ENCODE data around the gene DLG2.

DLG2 gene

DNA sequence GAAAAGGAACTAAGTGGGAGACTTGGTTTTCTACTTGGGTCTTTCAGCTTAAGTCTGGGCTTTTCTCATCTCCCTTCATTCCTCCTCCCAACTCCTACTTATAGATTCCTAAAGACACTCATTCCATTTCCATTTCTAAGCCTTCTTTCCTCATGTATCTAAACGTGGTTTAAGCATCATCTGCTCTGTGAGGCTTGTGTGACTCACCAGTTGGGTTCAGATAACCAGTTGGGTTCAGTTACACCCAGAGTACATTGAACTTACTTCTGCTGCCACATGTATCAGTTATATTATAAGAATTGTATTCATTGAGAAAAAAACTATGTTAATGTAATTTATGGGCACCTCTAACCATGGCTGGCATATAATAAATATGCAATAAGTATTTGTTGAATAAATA is 1509.8 kb downstream of the DLG2 start:
- peak; percentile 49 for DNase-seq (ENCODE audit: low read depth)

DNA sequence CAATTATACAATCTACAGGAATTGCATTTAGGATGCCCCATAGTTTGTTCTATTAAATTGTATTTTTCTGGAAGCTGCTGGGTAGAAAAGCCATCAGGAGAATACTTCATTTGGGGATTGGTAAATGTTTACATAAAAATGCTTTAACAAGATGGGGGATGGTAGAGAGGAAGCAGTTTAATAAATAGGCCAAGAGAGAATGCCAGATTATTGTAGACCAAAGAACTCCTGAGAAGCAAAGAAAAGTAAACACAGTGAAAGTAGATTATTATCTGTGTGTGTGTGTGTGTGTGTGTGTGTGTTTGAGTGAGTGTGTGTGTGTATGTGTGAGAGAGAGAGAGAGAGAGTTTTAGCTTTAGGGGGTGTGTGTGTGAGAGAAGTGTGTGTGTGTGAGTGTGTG is 1520.6 kb downstream of the DLG2 start:
- no peak for DNase-seq (ENCODE audit: low read depth)

DNA sequence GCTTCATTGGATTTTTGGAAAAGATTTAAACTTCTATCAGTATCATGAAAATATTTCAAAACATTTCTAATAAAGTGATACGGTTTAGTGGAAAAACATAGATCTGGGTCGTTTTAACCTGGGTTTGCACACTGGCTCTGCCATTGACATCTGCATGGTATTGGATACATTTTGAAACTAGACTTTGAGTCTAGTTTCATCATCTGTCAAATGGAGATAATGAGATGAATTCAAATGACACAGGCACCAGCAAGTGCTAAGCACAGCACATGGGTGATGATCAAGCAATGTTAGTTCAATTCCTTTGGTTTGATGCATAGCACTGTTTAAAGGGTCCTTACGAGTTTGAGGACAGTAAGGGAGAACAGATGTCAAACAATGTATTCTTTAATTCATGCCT is 1522.0 kb downstream of the DLG2 start:
- no peak for DNase-seq (ENCODE audit: low read depth)

DNA sequence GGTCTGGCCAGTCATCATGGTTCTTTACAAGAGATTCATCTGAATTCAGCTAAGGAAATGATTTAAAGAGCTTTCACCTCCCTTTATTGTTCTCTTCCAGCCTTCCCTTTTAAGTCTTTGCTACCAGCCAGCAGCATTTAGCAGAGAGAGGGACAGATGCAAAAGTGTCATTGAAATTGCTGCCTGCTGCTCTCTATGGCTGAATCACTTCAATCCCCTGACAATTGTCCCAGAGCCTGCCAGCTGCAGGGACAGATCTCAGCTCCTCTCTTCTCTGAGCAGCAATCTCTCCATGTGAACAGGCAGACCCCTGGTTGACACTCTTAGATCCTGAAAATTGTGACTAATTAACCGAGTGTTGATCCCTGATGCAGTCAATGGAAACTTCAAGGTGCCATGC is 1524.0 kb downstream of the DLG2 start:
- DNase-seq (ENCODE audit: low read depth), result no peak

DNA sequence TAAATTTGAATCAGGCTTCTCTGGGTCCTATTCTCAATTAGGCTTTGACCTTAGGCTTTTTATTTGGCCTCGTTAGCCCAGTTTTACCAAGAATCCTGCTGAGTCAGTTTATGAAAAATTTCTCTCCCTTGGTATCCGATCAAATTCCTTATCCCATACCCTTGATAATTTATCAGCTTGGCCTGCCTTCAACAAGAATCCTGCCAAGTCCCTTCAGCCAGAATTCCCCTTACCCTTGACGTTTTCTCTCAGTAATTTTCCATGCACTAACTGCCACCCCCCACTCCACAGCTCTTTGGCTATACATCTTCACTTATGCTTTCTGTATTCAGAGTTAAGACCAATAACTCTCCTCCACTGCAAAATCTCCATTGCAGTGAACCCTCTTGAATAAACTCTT is 1530.0 kb downstream of the DLG2 start:
- DNase-seq (ENCODE audit: low read depth), result no peak

DNA sequence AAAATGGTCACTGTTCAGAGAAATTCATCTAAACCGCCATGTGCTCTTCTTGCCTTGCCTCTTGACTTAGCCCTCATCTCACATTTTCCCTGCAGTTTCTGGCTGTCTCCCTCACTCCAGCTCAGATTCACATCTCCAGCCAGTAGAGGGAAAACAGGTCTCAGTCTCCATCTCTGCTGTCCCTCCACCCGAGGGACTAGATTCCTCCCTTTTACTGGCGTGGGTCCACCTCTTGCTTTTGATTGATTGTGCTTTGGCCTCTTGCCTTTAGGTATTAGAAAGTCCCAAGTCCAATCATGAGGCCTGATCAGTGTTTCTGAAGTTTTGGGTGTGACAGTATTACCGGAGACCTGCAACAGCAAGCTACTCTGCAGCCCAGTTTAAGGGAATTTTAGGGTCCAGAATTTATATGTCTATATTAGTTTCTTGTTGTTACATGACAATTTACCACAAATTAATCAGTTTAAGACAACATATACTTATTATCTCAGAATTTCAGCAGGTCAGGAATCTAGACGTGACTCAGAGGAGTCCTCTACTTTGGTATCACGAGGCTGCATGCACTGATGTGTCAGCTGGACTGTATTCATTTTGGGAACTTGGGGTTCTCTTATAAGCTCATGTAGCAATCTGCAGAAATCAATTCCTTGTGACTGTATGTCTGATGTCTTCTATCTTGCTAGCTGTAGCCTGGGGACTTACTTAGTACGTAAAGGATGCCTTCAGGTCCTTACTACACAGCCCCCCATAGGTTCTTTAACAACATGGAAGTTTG is 1535.7 kb downstream of the DLG2 start:
- no peak for DNase-seq (ENCODE audit: low read depth)

DNA sequence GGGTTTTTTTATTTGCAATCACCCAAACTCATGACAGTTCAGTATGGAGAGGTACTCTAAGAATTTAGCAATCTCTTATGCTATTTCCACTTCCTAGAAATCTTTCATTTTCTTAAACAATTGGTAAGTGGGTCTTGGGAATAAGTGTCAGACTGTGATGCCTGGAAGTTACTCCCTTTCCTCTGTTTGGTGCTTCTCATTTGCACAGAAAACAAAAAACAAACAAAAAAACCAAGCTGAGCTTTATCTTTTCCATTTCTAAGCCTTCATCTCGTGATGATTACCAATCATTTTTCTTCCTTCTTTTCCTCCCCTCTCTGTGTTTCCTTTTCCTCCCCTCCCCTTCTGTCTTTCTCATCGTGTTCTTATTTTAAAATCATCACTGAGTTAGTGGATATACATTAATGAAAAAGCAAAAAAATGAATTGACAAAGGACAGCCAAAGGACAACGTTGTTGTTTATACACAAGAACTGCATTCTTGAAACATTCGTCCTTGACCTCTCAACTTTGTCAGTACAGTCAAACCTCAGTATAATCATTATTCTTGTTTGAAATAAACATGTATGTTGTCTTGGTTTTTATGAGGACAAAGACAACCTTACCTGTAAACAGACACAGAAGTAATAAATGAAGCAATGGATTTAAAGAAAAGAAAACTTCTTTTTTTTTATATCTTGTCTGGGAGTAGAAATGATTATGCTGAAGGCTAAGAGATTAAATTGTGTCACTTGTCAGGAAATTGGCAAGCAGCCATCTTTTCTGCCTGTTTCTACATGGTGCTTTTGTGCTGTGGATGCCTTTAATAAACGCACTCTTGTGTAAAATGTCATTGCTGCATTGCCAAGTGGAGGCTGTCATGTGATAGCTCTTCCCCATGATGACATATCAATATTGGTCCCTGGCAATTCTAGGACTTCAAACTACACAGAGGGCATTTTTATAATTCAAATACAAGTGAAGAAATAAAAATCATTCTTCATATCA is 1537.8 kb downstream of the DLG2 start:
- DNase-seq (ENCODE audit: low read depth), result no peak

DNA sequence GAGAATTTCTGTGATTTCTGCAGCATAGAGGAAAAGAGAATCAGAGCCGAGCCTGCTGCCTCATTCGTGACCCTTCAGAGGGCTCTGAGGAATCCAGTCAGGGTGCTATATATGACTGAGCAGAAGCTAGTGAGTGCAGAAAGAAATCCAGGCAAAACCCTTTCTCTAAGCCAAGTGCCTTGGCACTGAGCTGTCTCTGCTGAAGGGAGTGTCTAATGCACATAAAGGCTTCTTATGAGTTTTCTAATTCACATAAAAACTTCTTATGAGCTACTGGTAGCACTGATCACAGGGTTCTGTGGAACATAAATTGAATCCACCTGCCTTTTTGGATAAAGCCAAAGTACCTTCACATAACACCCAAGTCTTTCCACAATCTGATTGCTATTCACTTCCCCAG is 1555.3 kb downstream of the DLG2 start:
- DNase-seq (ENCODE audit: low read depth), result no peak

DNA sequence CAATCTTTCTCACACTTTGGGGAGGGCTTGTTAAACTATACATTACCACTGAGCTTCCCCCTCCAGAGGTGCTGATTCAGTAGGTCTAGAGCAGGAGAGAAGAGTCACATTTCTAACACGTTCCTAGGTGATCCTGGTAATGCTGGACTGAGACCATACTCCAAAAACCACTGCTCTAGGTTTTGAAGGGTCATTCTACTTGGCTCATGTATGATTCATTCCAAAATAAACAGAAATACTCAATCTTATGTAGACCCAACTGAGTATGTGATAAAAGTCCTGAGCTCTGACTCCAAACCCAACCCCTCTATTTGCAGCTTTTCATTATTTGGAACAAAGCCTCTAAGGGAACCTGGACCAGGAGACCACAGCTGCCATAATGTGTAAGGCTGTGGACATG is 1558.1 kb downstream of the DLG2 start:
- no peak for DNase-seq (ENCODE audit: low read depth)

DNA sequence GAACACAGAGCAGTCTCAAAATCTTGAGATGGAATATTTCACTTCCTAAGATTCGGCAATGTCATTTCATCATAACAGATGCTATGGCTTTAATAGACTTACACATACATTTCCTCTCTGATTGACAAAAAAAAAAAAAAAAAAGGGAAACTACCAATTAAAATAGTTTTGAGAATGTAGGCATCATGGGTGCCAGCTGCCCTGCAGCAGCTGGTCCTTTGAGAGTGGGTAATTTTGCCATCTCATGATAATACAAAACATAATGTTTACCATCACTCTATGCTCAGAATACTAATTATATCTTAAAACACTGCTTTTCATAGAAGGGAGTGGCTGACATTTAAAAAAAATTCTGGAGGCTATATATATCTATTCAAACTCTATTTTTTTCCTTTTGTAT is 1565.4 kb downstream of the DLG2 start:
- no peak for DNase-seq (ENCODE audit: low read depth)

DNA sequence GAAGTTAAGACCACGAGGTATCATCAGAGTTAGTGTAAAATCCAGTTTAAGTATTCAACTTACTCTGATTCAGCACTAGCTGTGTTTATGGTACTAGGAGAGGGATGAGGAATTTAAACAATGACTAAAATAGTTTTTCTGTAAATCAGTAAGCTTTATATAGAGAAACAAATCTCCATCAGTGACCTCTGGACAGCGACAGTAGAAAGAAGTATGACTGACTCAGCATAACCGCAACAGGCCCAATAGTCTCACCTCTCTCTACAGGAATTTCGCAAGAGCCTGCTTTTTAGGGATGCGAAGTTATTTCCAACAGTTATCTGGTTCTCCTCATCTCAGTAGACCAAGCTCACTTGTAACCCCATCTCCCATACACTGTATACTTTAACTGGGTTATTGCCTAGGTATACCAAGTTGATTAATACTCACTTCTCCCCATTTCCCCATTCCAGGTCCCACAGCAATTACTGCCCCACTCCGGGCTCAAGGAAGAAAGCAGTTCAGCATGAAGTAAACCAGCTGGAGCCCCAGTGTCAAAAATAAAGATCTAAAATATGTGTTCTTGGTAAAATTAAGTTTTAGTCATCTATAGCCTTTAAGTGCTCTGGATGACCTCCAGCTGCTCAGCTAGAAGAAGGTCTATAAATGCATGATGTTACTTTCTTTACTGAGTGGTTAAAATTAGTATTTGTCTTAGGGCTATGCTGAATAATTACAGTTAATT is 1570.3 kb downstream of the DLG2 start:
- DNase-seq (ENCODE audit: low read depth), result no peak

DNA sequence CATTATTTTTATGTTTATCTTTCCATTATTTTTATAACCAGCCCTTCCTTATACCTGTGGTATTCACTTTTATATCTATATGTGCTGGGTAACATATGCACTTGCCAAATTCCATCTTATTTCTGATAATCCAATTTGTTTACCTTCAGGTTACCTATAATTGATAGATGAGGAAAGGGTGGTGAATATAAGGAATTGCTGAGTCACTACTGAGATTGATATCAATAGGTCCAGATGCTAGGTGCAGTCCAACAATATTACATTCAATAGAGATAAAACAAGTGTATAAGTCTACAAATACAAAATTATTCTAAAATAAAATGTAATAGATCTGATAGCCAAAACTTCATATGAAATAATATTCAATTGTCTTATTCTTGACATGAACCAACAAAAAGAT is 1582.0 kb downstream of the DLG2 start:
- no peak for DNase-seq (ENCODE audit: low read depth)

DNA sequence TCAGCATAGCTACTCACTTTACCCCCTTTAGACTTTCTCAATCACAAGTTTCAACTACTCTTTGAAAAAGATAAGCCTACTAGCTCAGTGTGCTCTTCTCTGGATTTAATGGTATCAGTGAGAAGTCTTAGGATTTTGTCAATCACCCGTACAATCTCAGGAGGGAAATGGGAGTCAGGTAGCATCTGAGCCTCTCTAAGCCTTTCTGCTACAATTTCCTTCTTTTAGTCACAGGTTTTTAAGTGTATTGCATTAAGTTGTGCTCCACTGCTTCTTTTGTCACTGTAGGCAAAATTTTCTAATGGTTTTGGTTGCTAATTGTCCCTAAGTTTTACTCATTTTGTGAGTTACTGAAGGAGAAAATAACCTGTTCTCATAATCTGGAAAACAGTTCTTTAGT is 1582.4 kb downstream of the DLG2 start:
- DNase-seq (ENCODE audit: low read depth), result no peak

DNA sequence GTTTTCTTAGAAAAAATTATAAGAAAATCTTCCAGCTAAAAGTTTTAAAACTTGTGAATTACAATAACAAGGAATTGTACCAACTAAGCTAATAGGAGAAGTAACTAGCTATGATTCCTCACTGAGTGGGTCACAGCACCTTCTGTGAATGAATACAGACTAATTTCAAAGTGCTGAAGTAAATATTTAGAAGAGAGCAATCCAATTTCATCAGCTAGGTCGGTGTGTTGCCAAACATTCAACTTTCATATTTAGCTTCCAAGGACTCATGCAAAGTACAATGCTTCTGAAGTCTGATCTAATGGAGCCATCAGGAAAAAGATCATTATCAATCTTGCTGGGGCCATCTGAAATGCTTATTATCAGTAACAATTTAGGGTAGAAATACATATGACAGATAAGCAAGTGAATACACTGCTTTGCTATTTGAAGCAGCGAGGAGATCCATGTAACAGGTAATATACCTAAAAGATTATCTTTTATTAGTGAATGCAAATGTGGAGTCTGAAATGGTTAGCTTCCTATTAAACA is 1590.4 kb downstream of the DLG2 start:
- no peak for DNase-seq (ENCODE audit: low read depth)

DNA sequence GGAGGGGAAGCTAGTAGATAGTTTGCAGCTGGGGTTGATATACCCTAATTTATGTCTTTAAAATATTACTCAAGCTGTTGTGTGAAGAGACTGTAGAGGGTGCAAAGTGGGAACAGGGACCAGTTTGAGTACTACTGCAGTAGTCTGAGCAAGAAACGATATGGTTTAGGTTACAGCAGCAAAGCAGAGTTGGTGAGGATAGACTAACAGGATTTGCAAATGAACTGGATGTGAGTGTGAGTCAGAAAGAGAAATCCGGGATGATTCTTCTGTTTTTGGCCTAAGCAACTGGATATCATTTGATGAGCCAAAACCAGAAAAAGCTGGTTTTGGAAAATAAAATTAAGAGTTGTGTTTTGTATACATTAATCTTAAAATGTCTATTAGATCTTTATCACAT is 1591.5 kb downstream of the DLG2 start:
- no peak for DNase-seq (ENCODE audit: low read depth)

DNA sequence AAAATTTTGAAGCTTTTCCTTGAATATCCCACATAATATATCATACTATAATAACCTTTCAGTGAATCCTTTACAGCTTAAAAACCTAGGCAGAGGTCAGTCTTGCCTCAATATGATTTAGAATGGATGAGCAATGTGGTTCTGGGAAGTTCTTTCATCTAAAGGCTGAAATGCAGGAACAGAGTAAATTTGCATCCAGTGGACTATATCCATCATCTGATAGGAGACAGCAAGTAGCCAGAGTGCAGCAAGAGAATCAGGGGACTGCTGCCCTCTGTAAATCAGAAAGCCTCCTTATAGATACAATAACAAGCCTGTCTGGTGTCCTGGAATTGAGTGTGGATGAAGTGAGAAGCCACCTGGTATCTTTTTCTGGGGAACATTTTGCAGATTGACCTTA is 1592.7 kb downstream of the DLG2 start:
- DNase-seq (ENCODE audit: low read depth), result no peak

DNA sequence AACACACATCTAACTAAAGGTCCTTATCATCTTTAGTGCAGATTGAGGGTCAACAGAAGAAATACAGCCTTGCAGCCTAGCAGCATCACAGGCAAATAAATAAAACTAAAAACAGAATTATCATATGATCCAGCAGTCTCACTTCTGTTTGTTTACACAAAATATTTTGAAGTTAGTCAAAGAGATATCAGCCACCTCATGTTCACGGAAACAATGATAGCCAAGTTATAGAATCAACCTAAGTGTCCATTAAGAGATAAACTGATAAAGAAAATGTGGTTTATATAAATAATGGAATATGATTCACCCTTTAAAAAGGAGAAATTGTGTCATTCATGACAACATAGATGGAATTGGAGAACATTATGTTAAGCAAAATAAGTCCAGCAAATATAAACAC is 1602.9 kb downstream of the DLG2 start:
- DNase-seq (ENCODE audit: low read depth), result no peak

DNA sequence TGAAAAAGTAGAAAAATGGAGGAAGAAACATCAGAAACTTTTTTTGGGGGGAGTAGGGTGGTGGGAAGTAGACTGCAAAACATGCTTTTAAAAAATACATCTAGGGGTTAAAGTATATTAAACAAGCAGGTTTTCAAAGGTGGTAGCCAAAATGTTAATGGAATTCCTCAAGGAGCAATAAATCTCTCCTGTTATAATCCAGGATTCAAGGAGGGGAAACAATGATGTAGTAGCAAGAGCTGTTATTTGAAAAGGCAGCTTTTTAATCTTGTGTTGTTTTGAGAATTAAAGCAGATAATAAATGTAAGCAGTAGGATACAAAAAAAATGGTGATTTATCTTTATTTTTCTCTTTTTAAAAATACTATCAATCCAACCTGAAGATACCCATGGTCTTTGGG is 1604.4 kb downstream of the DLG2 start:
- no peak for DNase-seq (ENCODE audit: low read depth)

DNA sequence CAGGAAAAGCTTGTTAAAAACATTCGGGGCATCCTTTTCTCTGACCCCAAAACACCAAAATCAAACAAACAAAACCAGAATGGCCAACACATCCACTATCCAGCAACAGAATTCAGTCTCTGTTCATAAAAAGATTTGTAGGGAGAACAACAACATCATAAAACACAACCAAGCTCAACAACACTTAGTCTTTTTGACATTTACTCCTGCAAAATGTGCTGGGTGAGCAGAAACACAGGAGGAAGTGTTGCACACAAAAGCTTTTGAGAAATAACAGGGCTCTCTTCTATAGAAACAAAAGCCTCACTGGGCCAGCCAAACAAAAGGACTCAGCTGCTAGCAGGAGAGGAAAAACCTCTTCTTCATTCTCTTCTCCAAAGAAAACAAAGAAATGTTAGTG is 1604.9 kb downstream of the DLG2 start:
- no peak for DNase-seq (ENCODE audit: low read depth)

DNA sequence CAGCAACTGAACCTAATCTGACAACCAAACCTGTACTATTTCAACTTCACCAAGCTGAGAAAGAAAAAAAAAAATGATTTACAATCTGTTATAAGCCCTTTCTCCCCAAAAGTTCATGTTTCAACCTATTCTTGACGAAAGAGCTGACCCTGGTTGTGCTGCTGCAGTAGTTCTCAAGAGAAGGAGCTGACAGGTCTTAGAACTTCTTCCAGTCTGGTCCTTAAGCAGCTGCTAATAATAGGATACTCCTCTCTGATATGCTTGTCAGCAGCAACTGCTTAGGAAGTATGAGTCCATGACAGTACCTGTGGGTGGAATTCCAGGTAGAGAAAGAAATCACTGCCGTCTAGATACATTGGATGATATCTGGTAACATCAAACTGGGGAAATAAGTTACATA is 1605.9 kb downstream of the DLG2 start:
- DNase-seq (ENCODE audit: low read depth), result no peak

DNA sequence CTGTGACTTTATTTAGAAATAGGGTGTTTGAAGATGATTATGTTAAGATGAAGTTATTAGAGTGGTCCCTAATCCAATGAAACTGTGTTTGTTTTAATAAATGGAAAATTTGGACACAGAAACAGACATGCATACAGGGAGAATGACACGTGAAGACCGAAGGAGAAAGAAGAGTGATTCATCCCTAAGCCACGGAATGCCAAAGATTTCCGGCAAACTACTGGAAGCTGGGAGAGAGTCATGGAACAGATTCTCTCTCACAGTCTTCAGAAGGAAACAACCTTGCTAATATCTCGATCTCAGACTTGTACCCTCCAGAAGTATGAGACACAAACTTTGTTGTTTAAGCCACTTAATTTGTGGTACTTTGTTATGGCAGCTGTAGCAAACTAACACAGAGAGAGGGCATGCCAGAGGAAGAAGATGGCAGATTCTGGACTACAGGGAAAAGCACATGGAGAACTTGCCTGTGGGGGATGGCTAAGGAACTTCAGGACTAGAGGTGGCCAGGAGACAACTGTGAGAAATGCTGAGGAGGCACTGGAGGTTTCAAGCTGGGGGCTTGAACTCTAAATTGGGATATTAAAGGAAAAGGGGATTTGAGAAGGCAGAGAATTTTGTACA is 1607.5 kb downstream of the DLG2 start:
- DNase-seq (ENCODE audit: low read depth), result peak; percentile 65

DNA sequence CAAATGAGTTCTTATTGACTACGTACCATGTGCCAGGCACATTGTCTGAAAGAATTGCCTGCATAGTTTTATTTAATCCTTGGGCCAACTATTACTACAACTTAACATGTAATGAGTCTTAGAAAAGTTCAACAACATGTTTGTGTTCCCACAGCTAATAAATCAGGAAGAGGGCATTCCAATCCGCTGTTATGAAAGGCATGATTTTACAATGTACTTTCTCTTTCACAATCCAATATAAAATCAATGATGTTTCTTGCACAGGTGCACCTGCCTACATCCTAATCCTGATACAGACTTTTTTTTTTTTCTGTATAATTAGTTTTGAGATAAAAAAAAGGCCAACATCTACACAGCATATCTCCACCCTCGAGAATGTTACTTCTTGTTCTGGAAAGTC is 1612.6 kb downstream of the DLG2 start:
- no peak for DNase-seq (ENCODE audit: low read depth)

Measured in stromal cell of bone marrow (primary cell).